Progenitor cell of endocrine pancreas (in vitro differentiated cells): ENCODE measurements around the gene DHX8. TPM values are rescaled to one million over a fixed set of nuclear protein-coding genes. Genes with fewer than 3 reads are reported as not detected.

Source experiments
- DNase-seq: peaks from one replicate; pipeline ENCODE4 v3.0.0; 2021; ENCODE audit warnings: low spot score; ENCODE audit not compliant: unreplicated experiment
- H3K27ac Mint-ChIP-seq: 2 replicates; pipeline ENCODE4 v1.8.0; 2021; ENCODE audit warnings: mild to moderate bottlenecking, moderate library complexity, mixed read lengths
- H3K27me3 Mint-ChIP-seq: 2 replicates; pipeline ENCODE4 v1.8.0; 2021; ENCODE audit warnings: mixed read lengths
- H3K36me3 Mint-ChIP-seq: 2 replicates; pipeline ENCODE4 v1.8.0; 2022; ENCODE audit warnings: mixed read lengths; ENCODE audit not compliant: insufficient read depth
- H3K4me1 Mint-ChIP-seq: 2 replicates; pipeline ENCODE4 v1.8.0; 2021; ENCODE audit warnings: low read depth, mixed read lengths
- H3K4me3 Mint-ChIP-seq: 2 replicates; pipeline ENCODE4 v1.8.0; 2021; ENCODE audit warnings: low read depth, mild to moderate bottlenecking, moderate library complexity, mixed read lengths
- H3K9me3 Mint-ChIP-seq: 2 replicates; pipeline ENCODE4 v1.8.0; 2021; ENCODE audit warnings: low read depth, mixed read lengths
- total RNA-seq: library from RNA; stranded (reverse); gene quantifications from 2 replicates; pipeline ENCODE4 v1.2.1, GENCODE V29; 2021
- TF ChIP-seq, protein P1 (sequence below): fragments of 200-600 bp; sonication (generic); IDR thresholded peaks from one replicate; pipeline ENCODE4 v1.5.0; 2021; ENCODE audit warnings: antibody characterized with exemption, mild to moderate bottlenecking; ENCODE audit not compliant: unreplicated experiment

DHX8 gene
- total RNA-seq, 1 donor from 2014 or later = 55.2 TPM

DNA sequence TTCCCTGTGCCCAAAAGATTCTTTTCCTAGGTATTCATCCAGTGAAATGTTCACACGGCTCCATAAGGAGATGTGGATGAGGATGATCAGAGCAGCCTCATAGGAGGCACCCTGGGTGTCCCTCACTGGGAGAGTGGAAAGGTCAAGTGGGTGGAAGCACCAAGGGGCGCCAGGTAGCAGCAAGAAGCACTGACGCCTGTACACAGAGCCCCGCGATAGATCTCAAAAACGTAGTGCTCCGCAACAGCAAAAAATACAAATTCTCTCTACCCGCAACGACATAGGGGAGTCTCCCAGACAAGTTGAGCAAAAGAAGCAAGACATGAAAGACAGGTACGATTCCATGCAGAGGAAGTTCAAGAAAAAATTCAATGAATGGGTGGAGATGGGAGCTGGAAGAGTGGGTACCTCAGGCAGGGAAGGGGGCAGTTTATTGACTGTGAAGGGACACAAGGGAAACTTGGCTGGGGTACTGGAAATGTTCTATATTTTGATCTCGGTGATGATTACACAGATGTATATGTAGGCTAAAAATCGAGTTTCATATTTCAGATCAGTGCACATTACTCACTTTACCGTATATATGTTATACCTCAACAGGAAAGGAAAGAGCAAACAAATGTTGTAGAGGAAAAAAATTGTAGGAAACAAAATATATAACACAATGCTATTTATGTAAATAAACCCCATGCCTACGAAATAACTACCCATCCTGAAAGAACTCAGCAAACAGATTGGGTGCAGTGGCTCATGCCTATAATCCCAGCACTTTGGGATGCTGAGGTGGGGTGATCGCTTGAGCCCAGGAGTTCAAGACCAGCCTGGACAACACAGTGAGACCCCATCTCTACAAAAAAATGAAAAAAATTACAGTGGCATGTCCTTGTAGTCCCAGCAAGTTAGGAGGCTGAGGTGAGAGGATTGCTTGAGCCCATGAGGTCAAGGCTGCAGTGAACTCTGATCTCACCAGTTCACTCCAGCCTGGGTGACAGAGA, 80.1 kb downstream of the DHX8 start:
- Mint-ChIP-seq H3K27me3 (peaks cover 28% of the 10 kb centered on the region), H3K4me1 (peaks cover 22% of the 10 kb centered on the region), H3K36me3 (no peaks in the 10 kb centered on the region), H3K27ac (no peak overlapping the region), H3K9me3 (no peaks in the 10 kb centered on the region), H3K4me3 (no peak overlapping the region)
- no peak for DNase-seq
- TF ChIP-seq, protein P1, sequence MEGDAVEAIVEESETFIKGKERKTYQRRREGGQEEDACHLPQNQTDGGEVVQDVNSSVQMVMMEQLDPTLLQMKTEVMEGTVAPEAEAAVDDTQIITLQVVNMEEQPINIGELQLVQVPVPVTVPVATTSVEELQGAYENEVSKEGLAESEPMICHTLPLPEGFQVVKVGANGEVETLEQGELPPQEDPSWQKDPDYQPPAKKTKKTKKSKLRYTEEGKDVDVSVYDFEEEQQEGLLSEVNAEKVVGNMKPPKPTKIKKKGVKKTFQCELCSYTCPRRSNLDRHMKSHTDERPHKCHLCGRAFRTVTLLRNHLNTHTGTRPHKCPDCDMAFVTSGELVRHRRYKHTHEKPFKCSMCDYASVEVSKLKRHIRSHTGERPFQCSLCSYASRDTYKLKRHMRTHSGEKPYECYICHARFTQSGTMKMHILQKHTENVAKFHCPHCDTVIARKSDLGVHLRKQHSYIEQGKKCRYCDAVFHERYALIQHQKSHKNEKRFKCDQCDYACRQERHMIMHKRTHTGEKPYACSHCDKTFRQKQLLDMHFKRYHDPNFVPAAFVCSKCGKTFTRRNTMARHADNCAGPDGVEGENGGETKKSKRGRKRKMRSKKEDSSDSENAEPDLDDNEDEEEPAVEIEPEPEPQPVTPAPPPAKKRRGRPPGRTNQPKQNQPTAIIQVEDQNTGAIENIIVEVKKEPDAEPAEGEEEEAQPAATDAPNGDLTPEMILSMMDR = no peak

DNA sequence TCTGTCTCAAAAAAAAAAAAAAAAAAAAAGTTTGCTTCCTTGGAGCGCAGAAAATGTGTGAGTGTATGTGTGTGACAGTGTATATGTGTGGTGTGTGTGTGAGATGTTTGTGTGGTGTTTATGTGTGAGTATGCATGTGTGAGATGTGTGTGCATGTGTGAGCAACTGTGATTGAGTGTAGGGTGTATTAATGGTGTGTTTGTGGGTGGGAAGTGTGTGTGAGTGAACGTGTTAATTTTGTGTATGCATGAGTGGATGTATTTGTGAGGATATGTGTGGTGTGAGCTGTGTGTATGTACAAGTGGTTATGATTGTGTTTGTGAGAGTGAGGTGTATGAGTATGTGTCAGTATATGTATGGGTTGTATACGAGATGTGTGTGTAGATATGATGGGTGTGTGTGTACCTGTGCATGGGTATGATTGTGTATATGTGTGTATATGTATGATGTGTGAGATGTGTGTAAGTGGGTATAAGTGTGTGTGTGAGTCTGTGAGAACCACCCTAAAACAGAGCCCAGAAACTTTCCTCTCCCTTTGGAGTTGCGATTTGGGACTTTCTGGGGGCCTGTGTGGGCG, 84.8 kb downstream of the DHX8 start:
- Mint-ChIP-seq H3K27ac (peak overlapping the region; percentile 16), H3K4me1 (peaks cover 17% of the 10 kb centered on the region), H3K9me3 (no peaks in the 10 kb centered on the region), H3K36me3 (no peaks in the 10 kb centered on the region), H3K27me3 (peaks cover 14% of the 10 kb centered on the region), H3K4me3 (no peak overlapping the region)
- TF ChIP-seq, protein P1 = no peak
- DNase-seq = no peak

- H3K27ac Mint-ChIP-seq = no peak overlapping the region
- TF ChIP-seq, protein P1 = no peak
- H3K4me3 Mint-ChIP-seq = no peak overlapping the region
- no peaks in the 10 kb centered on the region for H3K9me3 Mint-ChIP-seq
- DNase-seq = no peak
- H3K4me1 Mint-ChIP-seq = peaks cover 29% of the 10 kb centered on the region
- H3K27me3 Mint-ChIP-seq = peaks cover 7% of the 10 kb centered on the region
- H3K36me3 Mint-ChIP-seq = no peaks in the 10 kb centered on the region
Measured at GRCh38 chr17:43570518-43570928, 86.7 kb downstream of the DHX8 start.

- H3K27me3 Mint-ChIP-seq = peaks cover 7% of the 10 kb centered on the region
Measured at GRCh38 chr17:43572368-43572980, 88.7 kb downstream of the DHX8 start.

More at GRCh38 chr17:43572368-43572980, 88.7 kb downstream of the DHX8 start:
- no peaks in the 10 kb centered on the region for H3K9me3 Mint-ChIP-seq
- H3K27ac Mint-ChIP-seq = no peak overlapping the region
- no peaks in the 10 kb centered on the region for H3K36me3 Mint-ChIP-seq
- H3K4me3 Mint-ChIP-seq = no peak overlapping the region
- no peak for DNase-seq
- TF ChIP-seq, protein P1 = no peak
- peaks cover 36% of the 10 kb centered on the region for H3K4me1 Mint-ChIP-seq
